Effector CD4-positive, alpha-beta T cell (primary cell): ENCODE results near the gene C20orf202. TPM values are rescaled to one million over a fixed set of nuclear protein-coding genes. Genes with fewer than 3 reads are reported as not detected.

Experiments
- DNase-seq: peaks from one replicate; pipeline ENCODE4 v3.0.0-alpha.2; 2020
- total RNA-seq: gene quantifications from one replicate; lab custom pipeline; 2026; lab: John Stamatoyannopoulos, UW

C20orf202 gene
- total RNA-seq = not detected

DNA sequence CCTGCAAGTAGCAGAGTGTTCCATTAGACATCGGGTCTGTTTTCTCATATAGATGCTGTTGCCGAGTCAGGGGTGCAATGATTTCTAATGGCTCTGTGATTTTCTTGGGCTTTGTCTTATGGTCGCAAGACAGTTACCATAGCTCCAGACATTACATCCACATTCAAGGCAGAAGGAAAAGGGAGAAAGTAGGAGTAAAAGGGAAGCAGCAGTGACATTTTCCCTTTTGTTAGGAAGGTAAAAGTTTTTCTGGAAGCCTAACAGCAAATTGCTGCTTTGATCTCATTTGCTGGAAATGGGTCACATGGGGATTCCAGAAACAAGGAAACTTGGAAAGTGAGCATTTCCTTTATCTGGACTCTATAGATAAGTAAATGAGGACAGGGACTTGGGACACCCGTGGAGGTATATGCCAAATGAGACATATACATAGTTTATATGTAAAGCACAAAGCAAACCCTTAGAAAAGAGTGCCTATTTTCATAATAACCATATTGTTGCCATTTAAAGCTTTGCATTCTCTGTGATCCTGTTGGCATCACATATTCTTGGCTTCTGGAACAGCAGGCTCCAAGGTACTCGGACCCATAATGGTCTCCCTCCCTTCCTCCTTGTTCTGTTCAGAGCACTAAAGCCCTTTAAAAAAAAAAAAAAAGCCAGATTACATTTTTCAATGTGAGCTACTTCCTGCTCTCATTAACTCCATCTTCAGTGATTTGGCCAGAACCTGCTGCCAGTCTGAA, at the start of gene C20orf202:
Gene C20orf202 (plus strand): TSS at position 693 of the 743 bp plus-strand sequence. CDS start 132 bp downstream, outside the sequence.
- DNase-seq = no peak

DNA sequence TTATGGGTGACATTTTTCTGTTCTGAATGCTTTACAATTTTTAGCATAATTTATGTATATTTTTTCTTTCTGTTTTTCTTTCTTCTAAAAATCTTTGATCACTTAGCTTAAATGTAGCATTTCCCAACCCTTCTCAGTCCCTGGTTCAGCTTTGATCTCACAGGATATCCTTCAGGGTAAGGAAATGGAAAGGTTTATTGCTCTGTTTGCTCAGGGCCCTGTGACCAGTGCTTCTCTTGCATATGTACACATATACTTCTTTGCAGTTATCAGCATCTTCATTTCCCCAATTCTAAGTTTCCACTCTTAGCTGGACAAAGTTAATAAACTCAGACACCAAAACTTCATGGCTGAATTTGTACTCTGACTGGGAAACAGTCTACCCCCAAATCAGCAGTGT, 49.0 kb upstream of the C20orf202 start:
- DNase-seq = no peak

GRCh38 chr20:1154691-1155090, 48.6 kb upstream of the C20orf202 start:
- no peak for DNase-seq

GRCh38 chr20:1155342-1155741, 47.9 kb upstream of the C20orf202 start:
- no peak for DNase-seq

GRCh38 chr20:1160496-1160895, 42.8 kb upstream of the C20orf202 start:
- no peak for DNase-seq

DNA sequence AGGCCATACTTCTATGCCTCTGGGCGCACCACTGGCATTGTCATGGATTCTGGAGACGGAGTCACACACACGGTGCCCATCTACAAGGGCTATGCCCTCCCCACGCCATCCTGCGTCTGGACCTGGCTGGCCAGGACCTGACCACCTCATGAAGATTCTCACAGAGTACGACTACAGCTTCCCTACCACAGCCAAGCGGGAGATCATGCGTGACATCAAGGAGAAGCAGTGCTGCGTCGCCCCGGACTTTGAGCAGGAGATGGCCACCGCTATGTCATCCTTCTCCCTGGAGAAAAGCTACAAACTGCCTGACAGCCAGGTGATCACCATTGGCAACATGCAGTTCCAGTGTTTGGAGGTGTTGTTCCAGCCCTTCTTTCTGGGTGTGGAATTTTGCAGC, 42.3 kb upstream of the C20orf202 start:
- no peak for DNase-seq

GRCh38 chr20:1163105-1163504, 40.1 kb upstream of the C20orf202 start:
- no peak for DNase-seq

- no peak for DNase-seq
These were observed 39.6 kb upstream of the C20orf202 start for GRCh38 chr20:1163653-1164052.

GRCh38 chr20:1164871-1165270, 38.4 kb upstream of the C20orf202 start:
- no peak for DNase-seq

DNA sequence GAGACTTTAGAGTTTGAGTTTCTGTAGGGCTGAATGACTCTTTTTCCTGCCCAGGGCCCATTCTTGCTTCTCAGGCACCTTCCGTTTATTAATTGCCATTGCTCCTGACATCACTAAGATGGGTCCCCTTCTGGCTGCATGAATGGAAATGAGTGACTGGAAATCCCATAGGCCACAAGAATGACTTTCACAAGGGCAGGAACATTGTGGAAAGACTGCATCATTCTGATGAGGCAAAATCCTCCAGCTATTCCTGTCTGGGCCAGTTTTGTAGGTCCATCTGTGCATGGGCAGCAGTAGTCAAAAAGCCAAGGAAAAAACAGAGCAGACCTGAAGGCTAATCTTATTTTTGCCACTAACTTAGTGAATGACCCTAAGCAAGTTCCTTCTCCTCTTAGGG, 37.7 kb upstream of the C20orf202 start:
- DNase-seq = no peak

DNA sequence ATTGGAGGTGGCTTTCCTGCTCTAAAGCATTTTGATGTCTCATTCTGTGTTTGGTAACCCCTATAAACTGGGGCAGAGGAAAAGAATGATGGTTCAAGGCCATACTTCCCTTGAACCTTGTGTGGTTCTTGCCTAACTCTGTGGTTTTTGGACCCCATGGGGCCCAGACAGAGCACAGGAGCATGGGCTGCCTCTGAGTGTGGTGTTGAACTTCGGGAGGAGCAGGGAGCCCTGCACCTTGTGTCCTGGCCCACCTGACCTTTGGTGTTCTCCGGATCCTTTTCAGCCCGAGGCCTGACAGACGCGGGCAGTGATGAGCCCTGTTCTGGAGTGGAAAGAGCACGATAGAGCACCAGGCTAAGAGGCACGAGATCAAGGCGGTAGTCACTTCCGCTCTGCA, 37.3 kb upstream of the C20orf202 start:
- no peak for DNase-seq

- no peak for DNase-seq
These were observed 36.1 kb upstream of the C20orf202 start for GRCh38 chr20:1166948-1167720.

- no peak for DNase-seq
These were observed 34.0 kb upstream of the C20orf202 start for GRCh38 chr20:1169224-1169623.

- DNase-seq = no peak
These were observed 31.7 kb upstream of the C20orf202 start for GRCh38 chr20:1171461-1172093.

DNA sequence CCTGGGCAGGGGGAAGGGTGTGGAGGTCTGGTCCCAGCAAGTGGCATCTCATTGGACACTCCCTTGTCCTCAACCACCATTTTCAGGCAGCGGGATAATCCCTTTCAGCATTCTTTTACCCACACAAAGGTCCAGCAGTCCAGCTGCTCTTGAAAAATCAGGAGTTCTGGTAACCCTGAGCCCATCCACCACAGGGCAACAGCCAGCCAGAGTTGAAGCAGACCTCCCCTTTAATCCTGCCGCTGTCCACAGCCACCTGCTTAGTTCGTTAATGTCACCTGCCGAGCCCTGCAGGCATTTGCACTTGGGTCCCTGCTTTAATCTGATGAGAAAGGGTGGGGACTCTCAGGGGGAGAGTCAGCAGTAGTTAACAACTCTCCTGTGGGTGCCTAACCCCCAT, 29.6 kb upstream of the C20orf202 start:
- DNase-seq = no peak

DNA sequence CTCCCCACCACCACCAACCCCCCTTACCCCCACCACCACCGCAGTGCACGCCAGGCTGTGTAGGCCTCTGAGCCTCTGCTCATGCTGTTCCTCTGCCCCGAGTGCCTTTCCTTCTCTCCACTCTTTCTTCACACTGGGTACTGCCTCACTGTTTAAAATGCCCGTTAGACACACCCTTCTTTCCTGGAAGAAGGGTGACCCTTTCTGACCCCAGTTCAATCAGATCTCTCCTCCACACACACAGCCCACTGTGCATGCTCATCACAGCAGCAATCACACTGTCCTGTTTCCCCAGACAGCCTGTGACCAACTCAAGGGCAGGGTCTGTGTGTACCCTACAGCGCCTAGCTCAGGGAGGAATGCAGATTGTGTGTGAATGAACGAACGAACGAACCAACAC, 28.5 kb upstream of the C20orf202 start:
- no peak for DNase-seq

- no peak for DNase-seq
These were observed 25.6 kb upstream of the C20orf202 start for GRCh38 chr20:1177680-1178079.

- no peak for DNase-seq
These were observed 25.2 kb upstream of the C20orf202 start for GRCh38 chr20:1178103-1178502.

- no peak for DNase-seq
These were observed 24.6 kb upstream of the C20orf202 start for GRCh38 chr20:1178623-1179022.

GRCh38 chr20:1180949-1181348, 22.3 kb upstream of the C20orf202 start:
- DNase-seq = no peak

GRCh38 chr20:1182106-1182505, 21.1 kb upstream of the C20orf202 start:
- DNase-seq = no peak

DNA sequence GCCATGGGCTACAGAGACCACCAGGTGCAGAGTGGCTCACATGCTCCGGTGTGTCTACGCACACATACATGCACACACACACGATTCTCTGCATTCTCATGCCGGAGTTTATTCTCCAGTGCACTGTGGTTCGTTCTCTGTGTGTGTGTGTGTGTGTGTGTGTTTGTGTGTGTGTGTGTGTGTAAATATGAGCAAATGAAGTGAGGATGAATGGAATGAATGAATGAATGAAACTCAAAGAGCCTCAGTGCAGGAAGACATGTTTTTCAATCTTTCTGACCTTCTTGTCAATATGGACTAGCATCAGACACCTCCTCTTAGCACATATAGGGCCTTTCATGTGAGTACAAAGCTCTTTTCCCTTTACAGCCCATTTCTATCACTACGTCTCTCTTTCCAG, 20.1 kb upstream of the C20orf202 start:
- DNase-seq = no peak

GRCh38 chr20:1184260-1184637, 19.0 kb upstream of the C20orf202 start:
- DNase-seq = no peak
